Adrenal gland (tissue), 5 donors: ENCODE data around the gene CELF5.

Experiments used
- CTCF ChIP-seq, 6 experiments: fragments of 450-650 bp in 4 of 6; fragments of 200-600 bp in 2 of 6; sonication (generic) in 1 of 6; IDR thresholded peaks; 1 replicate in 5 of 6; 2 replicates in 1 of 6; pipeline versions ENCODE4 v1.5.1 to v1.8.0; 2016 to 2021; ENCODE audit warnings: antibody characterized with exemption in 6 of 6, mild to moderate bottlenecking in 2 of 6, moderate library complexity in 1 of 6
- POLR2A ChIP-seq, 2 donors: fragments of 450-650 bp; IDR thresholded peaks; one replicate each; pipeline ENCODE4 v1.6.1; 2017; ENCODE audit warnings: antibody characterized with exemption in 2 of 2, mild to moderate bottlenecking in 2 of 2, moderate library complexity in 1 of 2
- donor health status: DM: no; HTN: no; CAD: no.

GRCh38 chr19:3210347-3211017 lies 14.0 kb upstream of the CELF5 start:
- TF ChIP-seq CTCF (IDR thresholded peaks at IDR 0.05): peak; percentile 50 to 65 (median 59)
- no peak for TF ChIP-seq POLR2A (IDR thresholded peaks at IDR 0.05)
